Measurements from ENCODE around the gene MESD. TPM values are rescaled to one million over a fixed set of nuclear protein-coding genes. Genes with fewer than 3 reads are reported as not detected.

The MESD gene
- polyA plus RNA-seq, 1 of the 3 experiments (the other 2 are of a cell fraction) = 15.2 TPM

- TF ChIP-seq USF1 (IDR thresholded peaks at IDR 0.05; ENCODE audit: borderline replicate concordance, low read depth) (no peak), NFIC (IDR thresholded peaks at IDR 0.05; ENCODE audit: borderline replicate concordance) (no peak), PBX3 (IDR thresholded peaks at IDR 0.05) (no peak), GABPA (IDR thresholded peaks at IDR 0.05; ENCODE audit: low read depth) (no peak)
Observed at GRCh38 chr15:81029414-81030300, 40.0 kb upstream of the MESD start (continued).

GRCh38 chr15:81026836-81027599, 37.4 kb upstream of the MESD start:
- H3K27ac ChIP-seq (ENCODE audit: low read depth in 2 of 2, low read length in 1 of 2) = no peak overlapping the region
- no peaks in the 10 kb centered on the region for H3K9me3 ChIP-seq
- H3F3A ChIP-seq (replicated peaks; ENCODE audit: insufficient read depth) = no peaks in the 10 kb centered on the region
- H3K4me2 ChIP-seq = no peak overlapping the region
- H3K4me1 ChIP-seq (ENCODE audit: control insufficient read depth in 1 of 2, insufficient read depth in 2 of 2, low read depth in 1 of 2, low read length in 1 of 2) = no peaks in the 10 kb centered on the region
- H3K79me2 ChIP-seq (ENCODE audit: insufficient read depth) = no peaks in the 10 kb centered on the region
- no peaks in the 10 kb centered on the region for H3K27me3 ChIP-seq (ENCODE audit: insufficient read depth)
- H3K4me3 ChIP-seq (ENCODE audit: low read depth in 2 of 2, low read length in 1 of 2) = no peak overlapping the region
- ChIA-PET CTCF (no interaction called here), POLR2A (no interaction called here)
- no peak overlapping the region for H3K9ac ChIP-seq
- no peaks in the 10 kb centered on the region for H4K20me1 ChIP-seq (ENCODE audit: insufficient read depth)
- H2AFZ ChIP-seq (ENCODE audit: low read depth) = no peak overlapping the region
- no peaks in the 10 kb centered on the region for H3K36me3 ChIP-seq (replicated peaks in 1 of 2; ENCODE audit: control insufficient read depth in 1 of 2, insufficient read depth in 2 of 2, low read length in 1 of 2)
- no peaks in the 10 kb centered on the region for H3K9me2 ChIP-seq
- TF ChIP-seq TCF12 (IDR thresholded peaks at IDR 0.05) (peak; percentile 38; the same call in 1 of the 2 replicates), ELF1 (IDR thresholded peaks at IDR 0.05) (no peak), PBX3 (IDR thresholded peaks at IDR 0.05) (peak; percentile 18; the same call in 1 of the 2 replicates)
- DNase-seq = no peak
- 82% methylated on average over 2 of the region's 2 CpGs for WGBS (ENCODE audit: low lambda C conversion rate)

GRCh38 chr15:81025721-81026370, 36.2 kb upstream of the MESD start:
- ChIA-PET CTCF (interaction anchor here (0.6 to 1.1 kb wide), 2 partner anchors 80 to 240 kb away, joined by 3 read pairs; no protein-coding TSS in a partner anchor), POLR2A (no interaction called here)
- TF ChIP-seq MAX (IDR thresholded peaks at IDR 0.05; ENCODE audit: low read depth) (no peak), SMC3 (IDR thresholded peaks at IDR 0.05; ENCODE audit: low read depth, low read length) (no peak), EZH2phosphoT487 (IDR thresholded peaks at IDR 0.05; ENCODE audit: borderline replicate concordance, low read depth) (no peak), PBX3 (IDR thresholded peaks at IDR 0.05) (no peak), USF2 (IDR thresholded peaks at IDR 0.05; ENCODE audit: borderline replicate concordance, low read depth, low read length) (no peak), CTCF (IDR thresholded peaks at IDR 0.05) (no peak), TEAD4 (IDR thresholded peaks at IDR 0.05; ENCODE audit: borderline replicate concordance, insufficient read depth) (no peak), EP300 (IDR thresholded peaks at IDR 0.05; ENCODE audit: borderline replicate concordance in 1 of 2, low read depth in 1 of 2, low read length in 1 of 2) (no peak)

More at GRCh38 chr15:81025721-81026370, 36.2 kb upstream of the MESD start:
- no peak overlapping the region for H3K4me2 ChIP-seq
- 80% methylated on average over 4 of the region's 4 CpGs for WGBS (ENCODE audit: low lambda C conversion rate)
- H3K4me3 ChIP-seq (ENCODE audit: low read depth in 2 of 2, low read length in 1 of 2) = no peak overlapping the region
- H3K27me3 ChIP-seq (ENCODE audit: insufficient read depth) = no peaks in the 10 kb centered on the region
- H2AFZ ChIP-seq (ENCODE audit: low read depth) = no peak overlapping the region
- no peak overlapping the region for H3K9ac ChIP-seq
- no peaks in the 10 kb centered on the region for H3K36me3 ChIP-seq (replicated peaks in 1 of 2; ENCODE audit: control insufficient read depth in 1 of 2, insufficient read depth in 2 of 2, low read length in 1 of 2)
- H3K27ac ChIP-seq (ENCODE audit: low read depth in 2 of 2, low read length in 1 of 2) = no peak overlapping the region
- H3K4me1 ChIP-seq (ENCODE audit: control insufficient read depth in 1 of 2, insufficient read depth in 2 of 2, low read depth in 1 of 2, low read length in 1 of 2) = no peaks in the 10 kb centered on the region
- no peak for DNase-seq
- no peaks in the 10 kb centered on the region for H3K9me2 ChIP-seq
- H4K20me1 ChIP-seq (ENCODE audit: insufficient read depth) = no peaks in the 10 kb centered on the region
- H3F3A ChIP-seq (replicated peaks; ENCODE audit: insufficient read depth) = no peaks in the 10 kb centered on the region
- H3K79me2 ChIP-seq (ENCODE audit: insufficient read depth) = no peaks in the 10 kb centered on the region
- H3K9me3 ChIP-seq = no peaks in the 10 kb centered on the region
